H54 (cell line): ENCODE data around the gene PDZD2.
"Not testable (repeated sequence)": the region's sequence is repeated elsewhere in the genome, so short reads cannot be mapped to it uniquely, and the experiment has no call there.

ENCODE experiments used
- DNase-seq: peaks from one replicate; pipeline ENCODE4 v3.0.0; 2011; ENCODE audit warnings: low spot score, mixed read lengths; ENCODE audit not compliant: insufficient read length
- FAIRE-seq: peaks from 3 replicates; lab custom pipeline; 2011; peaks lifted over from hg19 to GRCh38; lab: Jason Lieb, UNC
- POLR2A ChIP-seq: IDR thresholded peaks from 2 replicates; pipeline ENCODE4 v1.6.1; 2011; ENCODE audit warnings: low read depth, mild to moderate bottlenecking, low read length

Gene PDZD2

GRCh38 chr5:32099486-32100035 lies 460.6 kb downstream of the PDZD2 start:
- TF ChIP-seq POLR2A, result no peak
- no peak for DNase-seq
- FAIRE-seq, result no peak

GRCh38 chr5:32100230-32100629 lies 461.3 kb downstream of the PDZD2 start:
- FAIRE-seq (no peak), DNase-seq (no peak)
- TF ChIP-seq POLR2A, result no peak

- FAIRE-seq, result no peak
- no peak for TF ChIP-seq POLR2A
- DNase-seq, result no peak
Measured at GRCh38 chr5:32100691-32101302, 461.9 kb downstream of the PDZD2 start.

- no peak for TF ChIP-seq POLR2A
- FAIRE-seq (no peak), DNase-seq (no peak)
Measured at GRCh38 chr5:32102254-32102986, 463.5 kb downstream of the PDZD2 start.

GRCh38 chr5:32103521-32103920 lies 464.6 kb downstream of the PDZD2 start:
- FAIRE-seq (no peak), DNase-seq (no peak)

GRCh38 chr5:32107291-32107690 lies 468.4 kb downstream of the PDZD2 start:
- TF ChIP-seq POLR2A, result no peak
- FAIRE-seq (no peak), DNase-seq (no peak)

More at GRCh38 chr5:32103521-32103920, 464.6 kb downstream of the PDZD2 start:
- TF ChIP-seq POLR2A, result no peak

GRCh38 chr5:32108167-32108566 lies 469.2 kb downstream of the PDZD2 start:
- FAIRE-seq (no peak), DNase-seq (no peak)
- no peak for TF ChIP-seq POLR2A

GRCh38 chr5:32109236-32109635 lies 470.3 kb downstream of the PDZD2 start:
- FAIRE-seq, result no peak
- TF ChIP-seq POLR2A, result no peak
- DNase-seq, result no peak

- TF ChIP-seq POLR2A, result no peak
- FAIRE-seq (no peak), DNase-seq (no peak)
Measured at GRCh38 chr5:32110111-32110696, 471.3 kb downstream of the PDZD2 start.

- DNase-seq (no peak), FAIRE-seq (no peak)
- no peak for TF ChIP-seq POLR2A
Measured at GRCh38 chr5:32115985-32116384, 477.1 kb downstream of the PDZD2 start.

GRCh38 chr5:32116574-32117313 lies 477.8 kb downstream of the PDZD2 start:
- FAIRE-seq (no peak), DNase-seq (no peak)
- TF ChIP-seq POLR2A, result no peak

GRCh38 chr5:32118922-32119321 lies 480.0 kb downstream of the PDZD2 start:
- not testable (repeated sequence) for DNase-seq, FAIRE-seq

- FAIRE-seq (no peak), DNase-seq (no peak)
- TF ChIP-seq POLR2A, result no peak
Measured at GRCh38 chr5:32123058-32123805, 484.3 kb downstream of the PDZD2 start.
